ENCODE measurements around the gene MAP2.

DNA sequence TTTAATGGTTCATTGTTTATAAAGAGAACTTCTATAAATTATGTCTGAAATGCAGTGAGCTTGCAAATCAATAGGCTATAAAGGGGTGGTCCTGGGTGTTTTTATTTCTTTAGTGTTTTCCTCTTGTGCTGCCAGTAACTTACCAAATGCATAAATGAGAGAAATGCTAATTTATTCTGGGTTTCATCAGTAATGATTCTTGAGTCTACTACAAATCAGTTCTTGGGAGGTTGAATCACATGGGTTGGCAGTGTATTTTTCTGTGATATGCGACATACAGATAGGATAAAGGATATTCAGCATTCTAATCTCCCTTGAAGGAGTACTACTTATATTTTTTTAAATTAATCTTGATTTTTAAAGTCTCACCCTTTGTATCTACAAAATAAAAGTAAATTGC, 177.7 kb downstream of the MAP2 start:
- TF ChIP-seq, protein P1, sequence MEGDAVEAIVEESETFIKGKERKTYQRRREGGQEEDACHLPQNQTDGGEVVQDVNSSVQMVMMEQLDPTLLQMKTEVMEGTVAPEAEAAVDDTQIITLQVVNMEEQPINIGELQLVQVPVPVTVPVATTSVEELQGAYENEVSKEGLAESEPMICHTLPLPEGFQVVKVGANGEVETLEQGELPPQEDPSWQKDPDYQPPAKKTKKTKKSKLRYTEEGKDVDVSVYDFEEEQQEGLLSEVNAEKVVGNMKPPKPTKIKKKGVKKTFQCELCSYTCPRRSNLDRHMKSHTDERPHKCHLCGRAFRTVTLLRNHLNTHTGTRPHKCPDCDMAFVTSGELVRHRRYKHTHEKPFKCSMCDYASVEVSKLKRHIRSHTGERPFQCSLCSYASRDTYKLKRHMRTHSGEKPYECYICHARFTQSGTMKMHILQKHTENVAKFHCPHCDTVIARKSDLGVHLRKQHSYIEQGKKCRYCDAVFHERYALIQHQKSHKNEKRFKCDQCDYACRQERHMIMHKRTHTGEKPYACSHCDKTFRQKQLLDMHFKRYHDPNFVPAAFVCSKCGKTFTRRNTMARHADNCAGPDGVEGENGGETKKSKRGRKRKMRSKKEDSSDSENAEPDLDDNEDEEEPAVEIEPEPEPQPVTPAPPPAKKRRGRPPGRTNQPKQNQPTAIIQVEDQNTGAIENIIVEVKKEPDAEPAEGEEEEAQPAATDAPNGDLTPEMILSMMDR (IDR thresholded peaks at IDR 0.05) = no peak
- no peak for TF ChIP-seq POLR2A (IDR thresholded peaks at IDR 0.05)
